Measurements from ENCODE around the gene CALHM4. TPM values are rescaled to one million over a fixed set of nuclear protein-coding genes. Genes with fewer than 3 reads are reported as not detected.

The CALHM4 gene
- total and polyA plus RNA-seq, 2 of the 13 experiments (the other 11 are each of a cell fraction or from before 2014, with no cell fraction given): not detected

DNA sequence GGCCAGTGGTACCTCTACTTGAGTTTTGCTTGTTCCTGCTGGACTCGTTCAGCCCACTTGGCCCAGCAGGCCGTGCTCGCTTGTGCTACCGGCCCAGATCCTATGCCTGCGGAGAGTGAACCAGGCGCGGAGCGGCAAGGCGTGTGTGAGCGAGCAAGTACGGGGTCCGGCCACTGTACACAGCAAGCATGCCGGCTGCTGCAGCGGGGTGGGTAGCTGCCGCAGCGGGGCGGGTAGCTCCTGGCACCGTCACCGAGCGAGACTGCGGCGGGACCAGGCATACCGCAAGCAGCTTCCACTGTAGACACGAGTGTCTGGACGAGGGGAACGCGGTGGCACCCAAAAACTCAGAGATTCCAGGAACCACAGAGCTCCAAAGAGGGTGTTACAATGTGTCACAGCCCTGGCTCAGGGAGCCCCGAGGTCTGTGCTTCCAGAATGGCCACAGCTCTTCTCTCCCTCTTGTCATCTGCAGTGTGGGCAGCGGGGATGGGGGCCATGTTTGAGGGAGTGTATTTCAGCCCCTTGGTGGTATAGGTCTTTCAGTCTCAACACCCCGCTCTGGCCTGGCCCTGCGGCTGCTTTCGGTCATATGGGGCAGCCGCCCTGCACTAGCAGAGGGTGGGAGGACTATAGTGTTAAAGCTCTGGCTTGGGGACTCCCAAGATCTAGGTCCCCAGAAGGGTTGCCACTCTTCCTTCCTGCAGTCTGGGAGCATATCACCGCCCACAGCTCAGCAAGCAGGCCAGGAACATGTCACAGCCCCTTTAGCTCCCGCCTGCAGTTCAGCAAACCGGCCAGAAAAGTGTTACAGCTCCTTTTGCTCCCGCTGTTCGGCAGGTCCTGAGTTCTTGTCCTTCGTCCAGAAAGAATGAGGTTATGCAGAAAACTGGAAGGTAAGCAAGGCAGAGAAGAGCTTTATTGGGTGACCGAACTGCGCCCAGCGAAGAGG, 11.6 kb downstream of the CALHM4 start (continued):
- TF ChIP-seq ZNF839 (CRISPR knock-in tag; IDR thresholded peaks at IDR 0.05; ENCODE audit: borderline replicate concordance) (no peak), ZNF569 (CRISPR knock-in tag; IDR thresholded peaks at IDR 0.05; ENCODE audit: borderline replicate concordance) (no peak)

DNA sequence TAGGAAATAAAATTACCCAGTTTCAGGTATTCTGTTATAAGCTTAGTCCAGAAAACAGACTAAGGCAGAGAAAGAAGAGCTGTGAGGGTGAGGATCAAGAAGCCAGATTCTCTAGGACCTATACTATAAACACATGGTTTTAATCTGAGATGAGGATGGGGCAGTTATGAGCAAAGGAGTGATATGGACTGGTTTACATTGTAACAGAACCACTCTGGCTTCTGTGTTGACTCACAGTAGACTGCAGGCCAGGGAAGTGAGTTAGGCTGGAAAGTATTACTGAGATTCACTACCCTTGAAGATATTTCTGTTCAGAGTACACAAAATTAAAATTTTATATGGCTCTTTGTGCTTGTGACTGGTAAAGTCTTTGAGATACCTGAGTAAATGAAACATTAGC, 14.6 kb downstream of the CALHM4 start:
- no peak overlapping the region for H3K4me2 ChIP-seq (ENCODE audit: low read depth, low read length)
- DNase-seq (ENCODE audit: low spot score): no peak
- no peak overlapping the region for H3K27ac ChIP-seq (ENCODE audit: extremely low read length, insufficient read depth, low read length)
- no peak overlapping the region for H3K4me3 ChIP-seq (replicated peaks in 1 of 3; ENCODE audit: insufficient read depth in 1 of 3, low read depth in 2 of 3, low read length in 3 of 3)
- H3K36me3 ChIP-seq (replicated peaks in 1 of 2; ENCODE audit: control insufficient read depth in 1 of 2, insufficient read depth in 2 of 2, low read length in 2 of 2): no peaks in the 10 kb centered on the region
- BruUV-seq (replicated peaks): no TSS peak
- H3K9me3 ChIP-seq (ENCODE audit: low read length): no peaks in the 10 kb centered on the region
- peaks cover 38% of the 10 kb centered on the region for H3K4me1 ChIP-seq (ENCODE audit: insufficient read depth, low read length)
- H4K20me1 ChIP-seq (ENCODE audit: insufficient read depth, low read length): no peaks in the 10 kb centered on the region
- in situ Hi-C loops (cut with HindIII; ENCODE audit: extremely low pct_ligation_motif_present, low pct_unique_long_range_greater_than_20kb): loop anchor here (10.0 kb wide), 1 partner anchor 293 kb away; the partner anchor contains the start of gene TSPYL1
- H3K79me2 ChIP-seq (ENCODE audit: insufficient read depth, low read length): peaks cover 16% of the 10 kb centered on the region
- POLR2A ChIA-PET: no interaction called here
- intact Hi-C loops (cut with micrococcal nuclease; ENCODE audit: unreplicated experiment): no loop called here
- H2AFZ ChIP-seq (ENCODE audit: low read length): no peak overlapping the region
- CTCF ChIA-PET (ENCODE audit: low intra/inter-chr PET ratio, low total read pairs): no interaction called here
- H3K9ac ChIP-seq (ENCODE audit: insufficient read depth, low read depth, low read length): no peak overlapping the region
- no peaks in the 10 kb centered on the region; a peak in 1 of 5 replicates for H3K27me3 ChIP-seq (ENCODE audit: control insufficient read depth in 1 of 2, insufficient read depth in 2 of 2, low read length in 2 of 2)
- no peak for ATAC-seq
- no peak for FAIRE-seq
- TF ChIP-seq IKZF4 (CRISPR knock-in tag; IDR thresholded peaks at IDR 0.05; ENCODE audit: borderline replicate concordance, low read depth, not compliant biosample characterization) (no peak), FOXK2 (IDR thresholded peaks at IDR 0.05) (no peak), XBP1 (CRISPR knock-in tag; IDR thresholded peaks at IDR 0.05) (no peak), PTBP1 (IDR thresholded peaks at IDR 0.05; ENCODE audit: low read depth, low read length, poor library complexity, severe bottlenecking) (no peak), ZNF337 (CRISPR knock-in tag; IDR thresholded peaks at IDR 0.05; ENCODE audit: borderline replicate concordance, low read depth) (no peak), GTF2F1 (IDR thresholded peaks at IDR 0.05; ENCODE audit: low read length) (no peak), MAF1 (CRISPR knock-in tag; IDR thresholded peaks at IDR 0.05; ENCODE audit: borderline replicate concordance) (no peak), ZNF577 (CRISPR knock-in tag; IDR thresholded peaks at IDR 0.05; ENCODE audit: borderline replicate concordance, low read depth) (no peak), FOXO1 (CRISPR knock-in tag; IDR thresholded peaks at IDR 0.05) (no peak), PITX1 (CRISPR knock-in tag; IDR thresholded peaks at IDR 0.05) (no peak), TBX3 (IDR thresholded peaks at IDR 0.05; ENCODE audit: borderline replicate concordance) (no peak), ZSCAN31 (CRISPR knock-in tag; IDR thresholded peaks at IDR 0.05; ENCODE audit: low read depth) (no peak), ZNF136 (CRISPR knock-in tag; IDR thresholded peaks at IDR 0.05; ENCODE audit: low read depth) (no peak)
- TF ChIP-seq, protein P1, sequence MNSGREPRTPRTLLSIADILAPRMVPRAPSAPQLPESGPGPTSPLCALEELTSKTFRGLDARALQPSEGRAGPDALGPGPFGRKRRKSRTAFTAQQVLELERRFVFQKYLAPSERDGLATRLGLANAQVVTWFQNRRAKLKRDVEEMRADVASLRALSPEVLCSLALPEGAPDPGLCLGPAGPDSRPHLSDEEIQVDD (CRISPR knock-in tag; IDR thresholded peaks at IDR 0.05; ENCODE audit: borderline replicate concordance): no peak
- TF ChIP-seq, protein P2, sequence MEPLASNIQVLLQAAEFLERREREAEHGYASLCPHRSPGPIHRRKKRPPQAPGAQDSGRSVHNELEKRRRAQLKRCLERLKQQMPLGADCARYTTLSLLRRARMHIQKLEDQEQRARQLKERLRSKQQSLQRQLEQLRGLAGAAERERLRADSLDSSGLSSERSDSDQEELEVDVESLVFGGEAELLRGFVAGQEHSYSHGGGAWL (CRISPR knock-in tag; IDR thresholded peaks at IDR 0.05): no peak
- TF ChIP-seq, protein P3, sequence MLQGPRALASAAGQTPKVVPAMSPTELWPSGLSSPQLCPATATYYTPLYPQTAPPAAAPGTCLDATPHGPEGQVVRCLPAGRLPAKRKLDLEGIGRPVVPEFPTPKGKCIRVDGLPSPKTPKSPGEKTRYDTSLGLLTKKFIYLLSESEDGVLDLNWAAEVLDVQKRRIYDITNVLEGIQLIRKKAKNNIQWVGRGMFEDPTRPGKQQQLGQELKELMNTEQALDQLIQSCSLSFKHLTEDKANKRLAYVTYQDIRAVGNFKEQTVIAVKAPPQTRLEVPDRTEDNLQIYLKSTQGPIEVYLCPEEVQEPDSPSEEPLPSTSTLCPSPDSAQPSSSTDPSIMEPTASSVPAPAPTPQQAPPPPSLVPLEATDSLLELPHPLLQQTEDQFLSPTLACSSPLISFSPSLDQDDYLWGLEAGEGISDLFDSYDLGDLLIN (CRISPR knock-in tag; IDR thresholded peaks at IDR 0.05; ENCODE audit: borderline replicate concordance): no peak
- TF ChIP-seq, protein P4, sequence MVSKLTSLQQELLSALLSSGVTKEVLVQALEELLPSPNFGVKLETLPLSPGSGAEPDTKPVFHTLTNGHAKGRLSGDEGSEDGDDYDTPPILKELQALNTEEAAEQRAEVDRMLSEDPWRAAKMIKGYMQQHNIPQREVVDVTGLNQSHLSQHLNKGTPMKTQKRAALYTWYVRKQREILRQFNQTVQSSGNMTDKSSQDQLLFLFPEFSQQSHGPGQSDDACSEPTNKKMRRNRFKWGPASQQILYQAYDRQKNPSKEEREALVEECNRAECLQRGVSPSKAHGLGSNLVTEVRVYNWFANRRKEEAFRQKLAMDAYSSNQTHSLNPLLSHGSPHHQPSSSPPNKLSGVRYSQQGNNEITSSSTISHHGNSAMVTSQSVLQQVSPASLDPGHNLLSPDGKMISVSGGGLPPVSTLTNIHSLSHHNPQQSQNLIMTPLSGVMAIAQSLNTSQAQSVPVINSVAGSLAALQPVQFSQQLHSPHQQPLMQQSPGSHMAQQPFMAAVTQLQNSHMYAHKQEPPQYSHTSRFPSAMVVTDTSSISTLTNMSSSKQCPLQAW (CRISPR knock-in tag; IDR thresholded peaks at IDR 0.05): no peak
